Left renal pelvis (tissue), 4 donors: ENCODE results near the gene ATOH8. TPM values are rescaled to one million over a fixed set of nuclear protein-coding genes. Genes with fewer than 3 reads are reported as not detected.

ENCODE experiments used
- DNase-seq, 4 donors: peaks; one replicate each; pipeline ENCODE4 v3.0.0-alpha.2; 2013; ENCODE audit warnings: low read depth in 4 of 4, low spot score in 3 of 4
- polyA plus RNA-seq, 4 donors: library from polyadenylated mRNA; unstranded; fragments of 120-200 nt; gene quantifications; one replicate each; pipeline ENCODE4 v1.2.1, GENCODE V29; 2013; ENCODE audit not compliant: insufficient read length in 4 of 4

The ATOH8 gene
- polyA plus RNA-seq, 4 donors, result 13.6 to 15.6 (median 14.5) TPM

DNA sequence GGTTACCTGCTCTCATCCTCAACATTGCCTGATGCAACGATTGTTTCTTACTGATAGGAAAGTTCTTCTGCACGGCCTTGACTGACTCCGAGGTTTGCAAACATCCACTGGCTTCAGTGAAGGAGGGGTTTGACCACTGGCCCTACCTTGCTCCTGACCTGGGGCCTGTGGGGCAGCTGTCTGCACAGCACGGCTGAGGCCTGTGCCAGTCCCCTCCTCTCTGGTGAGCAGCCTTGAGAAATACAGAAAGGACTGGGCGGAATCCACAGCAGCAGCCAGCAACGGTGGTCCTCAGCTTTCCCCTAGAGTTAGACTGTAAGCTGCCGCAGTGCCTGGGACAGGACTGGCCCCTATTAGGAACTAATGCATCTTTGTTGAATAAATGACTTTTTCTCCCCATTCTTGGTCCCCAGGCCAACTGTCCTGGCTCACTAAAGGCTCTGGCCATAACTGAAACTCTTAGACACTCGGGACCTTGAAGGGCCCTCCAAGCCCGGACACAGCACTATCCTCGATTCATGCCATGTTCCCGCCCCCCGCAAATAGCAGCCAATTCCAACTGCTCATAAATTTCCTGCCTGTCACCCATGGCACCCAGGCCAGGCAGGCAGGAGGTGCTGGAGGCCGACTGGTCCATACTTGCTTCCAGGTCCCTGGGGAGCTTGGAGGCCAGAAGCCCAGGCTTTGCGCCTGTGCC, 26.7 kb downstream of the ATOH8 start:
- no peak for DNase-seq

DNA sequence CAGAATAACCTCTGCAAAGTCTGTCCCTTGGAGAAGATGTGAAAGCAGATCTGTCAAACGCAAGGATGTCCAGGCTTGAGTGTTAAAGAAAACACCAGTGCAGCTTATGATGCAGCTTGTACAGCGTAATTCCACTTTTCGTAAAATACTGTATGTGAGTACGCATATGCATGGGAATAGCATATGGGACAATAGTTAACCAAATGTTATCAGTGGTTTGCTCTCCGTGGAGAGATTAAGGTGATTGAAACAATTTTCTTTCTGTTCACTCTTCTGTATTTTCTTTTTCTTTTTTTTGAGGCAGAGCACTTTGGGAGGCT, 27.2 kb downstream of the ATOH8 start:
- no peak for DNase-seq

DNA sequence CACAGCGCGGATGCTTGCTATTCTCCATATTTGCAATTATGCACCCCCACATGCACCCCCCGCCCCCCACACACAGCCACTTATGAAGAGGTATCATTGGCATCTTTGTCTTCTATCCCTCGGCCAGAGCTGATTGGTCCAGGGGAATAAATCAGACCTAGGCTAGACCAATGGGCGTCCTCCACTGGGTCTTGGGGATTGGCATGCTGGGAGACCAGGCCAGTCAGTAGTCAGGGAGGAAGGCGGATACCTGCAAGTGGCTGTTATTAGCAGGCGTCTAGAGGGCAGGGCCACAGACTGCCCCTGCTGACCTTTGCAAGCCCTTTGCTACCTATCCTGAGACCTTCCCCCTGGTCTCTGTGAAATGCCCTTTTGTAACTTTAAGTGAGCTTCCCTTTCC, 30.0 kb downstream of the ATOH8 start:
- DNase-seq, result no peak

DNA sequence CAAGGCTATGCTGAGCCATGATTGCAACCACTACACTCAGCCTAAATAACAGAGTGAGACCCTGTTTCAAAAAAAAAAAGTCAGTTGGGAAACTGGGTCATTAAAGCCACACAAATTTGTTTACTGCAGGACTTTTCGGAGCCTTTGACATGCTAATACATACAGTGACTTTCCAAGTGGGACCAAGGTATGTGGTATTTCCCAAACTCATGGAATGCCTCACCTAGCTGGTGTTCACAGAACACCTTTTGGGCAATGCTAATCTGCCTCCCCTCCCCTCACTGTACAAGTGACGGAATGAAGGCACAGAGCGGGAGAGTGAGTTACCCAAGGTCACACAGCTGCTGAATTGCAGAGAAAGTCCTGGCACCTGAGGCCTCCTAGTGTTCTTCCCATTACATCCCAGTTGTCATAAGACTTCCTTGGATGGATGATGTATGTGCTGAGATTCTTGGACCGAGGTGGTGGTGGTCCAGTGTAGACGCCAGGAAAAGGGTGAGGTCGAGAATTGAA, 30.7 kb downstream of the ATOH8 start:
- DNase-seq, result no peak

DNA sequence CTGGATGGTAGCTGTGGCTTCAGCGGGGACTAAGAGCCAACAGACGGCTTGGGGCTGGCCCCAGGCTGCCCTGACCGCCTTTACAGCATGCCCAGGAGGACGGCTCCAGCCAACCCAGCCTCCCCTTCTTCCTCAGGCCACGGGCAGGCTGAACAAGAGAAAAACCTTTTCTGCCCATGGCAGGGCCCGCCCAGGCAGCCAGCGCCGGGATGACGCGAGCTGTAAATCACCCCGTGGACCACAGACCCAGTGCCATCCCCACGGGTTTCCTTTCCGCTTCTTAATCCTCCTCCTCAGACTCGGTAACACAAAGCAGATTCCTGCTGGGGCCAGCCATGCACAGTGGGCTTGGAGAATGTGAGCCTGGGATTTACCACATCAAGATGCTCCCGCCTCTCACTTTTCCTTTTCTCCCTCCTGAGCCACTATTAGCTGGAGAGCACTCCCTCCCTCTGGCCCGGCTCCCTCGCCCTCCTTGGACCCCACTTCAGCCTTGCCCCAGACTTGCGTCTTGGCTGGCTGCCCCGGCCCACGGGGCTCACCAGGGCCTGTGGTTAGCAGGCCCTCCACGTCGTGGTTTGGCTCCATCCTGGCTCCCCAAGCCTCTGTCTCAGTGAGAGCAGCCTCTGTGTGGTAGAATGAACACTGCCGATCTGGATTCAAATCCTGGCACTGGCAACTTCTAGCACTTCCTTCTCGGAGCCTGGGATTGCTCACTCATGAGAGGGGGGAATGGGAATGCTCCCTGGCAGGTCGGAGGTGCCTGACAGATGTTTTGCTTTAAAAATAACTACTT, 31.4 kb downstream of the ATOH8 start:
- no peak for DNase-seq

DNA sequence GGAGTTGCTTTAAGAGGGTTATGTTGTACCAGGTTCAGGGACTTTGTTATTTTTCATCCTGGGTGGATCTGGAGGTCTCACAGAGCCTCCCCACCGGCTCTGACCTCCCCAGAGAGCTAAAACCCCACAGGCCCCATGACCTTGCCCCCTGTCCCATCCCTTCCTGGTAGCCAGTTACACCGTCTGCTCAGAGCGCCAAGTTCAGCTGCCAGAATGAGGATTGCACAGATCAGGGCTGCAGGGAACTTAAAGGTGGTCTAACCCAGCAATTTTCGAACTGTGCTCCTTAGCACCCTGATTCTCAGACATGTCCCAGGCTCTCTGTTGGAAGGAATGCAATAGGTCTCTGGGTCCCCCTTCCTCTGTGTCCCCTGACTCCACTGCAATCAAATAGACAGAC, 32.1 kb downstream of the ATOH8 start:
- no peak for DNase-seq

DNA sequence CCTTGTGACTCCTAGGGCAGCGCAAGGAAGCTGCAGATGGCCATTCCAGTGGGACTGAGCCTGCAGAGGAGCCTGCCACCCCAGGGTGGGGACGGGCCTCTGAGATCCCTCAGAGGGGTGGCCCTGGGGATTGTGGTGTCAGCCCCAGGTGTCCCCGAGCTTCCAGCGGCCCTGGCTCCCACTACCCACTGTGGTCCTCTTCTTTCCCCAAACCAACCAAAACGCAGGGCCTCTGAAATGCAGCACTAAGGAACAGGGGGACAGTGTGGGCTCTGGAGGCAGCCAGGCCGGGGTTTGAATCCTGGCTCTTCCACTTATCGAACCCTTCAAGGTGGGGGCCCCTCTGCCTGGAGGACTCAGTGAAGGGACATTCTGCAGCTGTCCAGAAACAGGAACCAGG, 32.7 kb downstream of the ATOH8 start:
- DNase-seq, result no peak

DNA sequence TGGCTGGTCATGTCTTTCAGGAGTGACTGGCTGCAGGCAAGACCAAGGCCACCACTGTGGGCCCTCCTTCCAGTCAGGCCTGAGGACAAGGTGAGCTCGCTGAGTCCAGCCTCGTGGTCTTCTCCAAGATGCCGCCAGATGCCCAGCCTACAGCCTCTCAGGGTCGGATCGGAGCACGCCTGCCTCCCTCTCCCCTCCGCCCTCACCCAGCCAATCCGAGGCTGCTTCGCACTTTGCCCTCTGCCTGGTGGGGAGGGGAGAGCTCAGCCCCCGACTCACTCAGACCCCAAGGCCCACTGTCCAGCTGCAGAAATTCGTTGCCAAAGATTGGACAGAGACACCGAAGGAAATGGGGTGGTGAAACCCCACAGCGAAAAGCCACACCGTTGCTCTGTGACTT, 33.1 kb downstream of the ATOH8 start:
- no peak for DNase-seq

DNA sequence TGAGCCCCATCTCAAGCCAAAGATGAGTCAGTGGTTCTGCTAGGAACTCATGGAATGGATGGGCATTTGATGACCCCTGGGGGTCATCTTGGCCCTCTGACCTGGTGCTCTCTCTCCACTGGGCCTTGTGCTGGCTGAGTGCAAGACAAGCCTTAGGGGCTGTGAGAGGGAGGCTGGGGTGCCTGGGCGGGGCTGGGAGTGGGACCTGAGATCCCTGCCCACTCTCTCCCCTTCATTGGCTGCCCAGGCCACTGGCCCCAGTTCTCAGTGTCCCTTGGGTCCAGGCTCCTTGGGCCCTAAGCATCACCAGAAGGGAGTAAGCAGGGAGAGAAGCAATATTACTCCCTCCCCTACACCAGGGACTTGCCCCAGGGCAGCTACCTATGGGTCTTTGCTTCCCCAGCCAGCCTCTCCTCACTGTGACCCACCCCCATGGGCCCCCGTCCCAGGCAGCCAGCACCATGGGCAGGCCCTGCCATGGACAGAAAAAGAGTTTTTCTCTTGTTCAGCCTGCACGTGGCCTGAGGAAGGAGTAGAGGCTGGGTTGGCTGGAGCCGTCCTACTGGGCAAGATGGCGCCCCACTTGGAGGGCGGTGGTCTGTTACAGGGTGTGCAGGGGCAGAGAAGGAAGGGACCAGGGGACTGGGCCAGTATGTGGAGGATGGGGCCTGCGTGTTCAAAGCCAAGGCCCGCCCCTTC, 33.6 kb downstream of the ATOH8 start:
- no peak for DNase-seq

DNA sequence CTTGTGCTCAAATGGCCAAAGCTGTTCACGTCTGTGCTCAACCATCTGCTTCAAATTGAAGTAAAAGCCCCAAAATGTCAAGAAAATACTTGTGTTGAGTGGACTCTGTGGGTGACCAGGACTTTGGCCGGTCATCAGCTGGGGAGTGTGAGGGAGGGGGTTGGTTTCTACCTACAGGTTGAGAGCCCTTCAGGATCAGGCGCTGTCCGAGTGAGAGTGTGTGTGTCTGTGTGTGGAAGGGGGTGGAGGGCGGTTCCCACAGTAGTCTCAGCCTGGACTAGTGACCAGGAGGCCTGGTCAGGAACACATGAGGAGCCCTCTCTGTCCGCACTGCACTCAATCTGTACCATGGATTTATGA, 34.2 kb downstream of the ATOH8 start:
- DNase-seq, result no peak

DNA sequence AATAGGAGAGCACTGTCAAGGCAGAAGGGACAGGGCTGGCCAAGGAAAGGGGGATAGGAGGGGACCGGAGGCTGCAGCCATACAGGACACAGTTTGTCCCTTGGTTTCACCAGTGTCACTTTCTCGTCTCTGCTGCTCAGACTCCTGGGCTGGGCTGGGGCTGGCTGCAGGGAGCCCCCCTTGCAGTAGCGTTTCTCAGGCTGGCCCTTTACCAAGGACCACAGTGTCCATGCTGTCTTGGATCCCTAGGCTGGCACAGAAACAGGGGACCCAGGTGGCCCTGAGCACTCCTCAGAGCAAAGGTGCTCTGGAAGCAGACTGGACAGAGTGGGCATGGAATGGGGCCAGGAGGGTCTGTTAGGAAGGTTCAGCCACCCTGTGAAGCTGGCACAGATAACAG, 34.8 kb downstream of the ATOH8 start:
- no peak for DNase-seq

DNA sequence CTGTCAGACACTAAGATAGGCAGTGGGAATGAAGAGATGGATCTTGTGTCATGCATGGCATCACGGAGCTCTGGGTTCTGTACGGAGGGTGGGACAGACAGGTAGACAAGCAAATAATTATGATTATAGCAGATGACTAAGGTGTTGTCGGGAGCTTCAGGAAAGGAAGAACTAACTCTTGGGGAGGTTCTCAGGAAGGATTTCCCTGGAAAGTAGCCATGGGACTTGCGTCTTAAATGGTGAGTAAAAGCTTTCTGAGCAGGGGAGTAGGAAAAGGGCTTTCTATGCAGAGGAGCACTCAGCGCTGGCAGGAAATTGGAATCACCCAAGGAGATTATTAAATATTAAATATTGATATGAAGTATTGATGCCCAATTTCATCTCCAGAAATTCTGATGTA, 35.5 kb downstream of the ATOH8 start:
- no peak for DNase-seq

DNA sequence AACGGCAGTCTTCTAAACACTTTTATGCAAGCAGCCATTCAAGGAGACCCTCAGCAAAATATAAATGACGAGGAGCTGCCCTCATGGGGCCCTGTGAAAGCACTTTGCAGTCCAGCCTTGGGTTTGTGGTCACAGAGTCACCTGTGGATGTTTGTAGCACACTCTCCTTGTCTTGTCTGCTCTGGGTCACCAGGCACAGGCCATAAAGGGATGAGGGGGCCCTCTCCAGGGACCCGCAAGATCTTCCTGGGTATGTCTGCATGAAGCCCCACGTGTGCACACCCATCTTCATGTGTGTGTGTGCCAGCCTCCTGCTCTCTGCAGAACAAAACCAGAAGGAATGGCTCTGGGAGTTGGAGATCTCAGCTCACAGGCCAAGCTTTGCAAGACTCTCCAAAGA, 36.2 kb downstream of the ATOH8 start:
- DNase-seq, result no peak

DNA sequence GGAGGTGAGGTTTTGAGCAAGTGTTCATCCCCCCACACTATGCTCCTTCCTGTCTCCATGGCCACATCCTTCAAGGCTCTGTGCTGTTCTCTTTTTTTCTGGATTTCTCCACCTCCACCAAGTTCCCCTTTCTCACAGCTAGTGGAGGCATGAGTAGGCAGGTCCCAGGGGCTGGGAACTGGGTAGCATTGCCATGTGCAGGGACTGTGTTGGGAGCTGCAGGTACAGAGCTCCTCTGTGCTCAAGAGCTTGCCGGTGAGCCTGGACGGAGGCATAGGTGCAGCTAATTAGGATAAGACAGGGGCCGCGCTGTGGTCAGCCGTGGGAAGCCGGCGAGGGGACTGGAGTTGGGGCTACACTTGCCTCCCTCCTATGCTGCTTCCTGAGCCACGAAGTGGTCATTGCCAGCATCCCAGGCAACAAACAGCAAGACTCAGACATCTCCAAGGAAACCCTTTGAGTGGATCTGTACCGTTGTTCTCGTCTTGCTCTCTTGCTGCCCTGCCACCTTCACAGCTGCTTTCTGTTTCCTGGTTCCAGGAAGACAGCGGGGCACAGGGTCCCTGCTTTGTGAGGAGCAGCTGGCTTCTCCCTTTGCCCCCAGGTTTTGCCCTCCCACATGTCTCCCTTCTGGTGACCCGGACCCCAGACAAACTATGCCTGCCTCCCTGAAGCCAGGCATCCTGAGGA, 36.9 kb downstream of the ATOH8 start:
- DNase-seq, result no peak

DNA sequence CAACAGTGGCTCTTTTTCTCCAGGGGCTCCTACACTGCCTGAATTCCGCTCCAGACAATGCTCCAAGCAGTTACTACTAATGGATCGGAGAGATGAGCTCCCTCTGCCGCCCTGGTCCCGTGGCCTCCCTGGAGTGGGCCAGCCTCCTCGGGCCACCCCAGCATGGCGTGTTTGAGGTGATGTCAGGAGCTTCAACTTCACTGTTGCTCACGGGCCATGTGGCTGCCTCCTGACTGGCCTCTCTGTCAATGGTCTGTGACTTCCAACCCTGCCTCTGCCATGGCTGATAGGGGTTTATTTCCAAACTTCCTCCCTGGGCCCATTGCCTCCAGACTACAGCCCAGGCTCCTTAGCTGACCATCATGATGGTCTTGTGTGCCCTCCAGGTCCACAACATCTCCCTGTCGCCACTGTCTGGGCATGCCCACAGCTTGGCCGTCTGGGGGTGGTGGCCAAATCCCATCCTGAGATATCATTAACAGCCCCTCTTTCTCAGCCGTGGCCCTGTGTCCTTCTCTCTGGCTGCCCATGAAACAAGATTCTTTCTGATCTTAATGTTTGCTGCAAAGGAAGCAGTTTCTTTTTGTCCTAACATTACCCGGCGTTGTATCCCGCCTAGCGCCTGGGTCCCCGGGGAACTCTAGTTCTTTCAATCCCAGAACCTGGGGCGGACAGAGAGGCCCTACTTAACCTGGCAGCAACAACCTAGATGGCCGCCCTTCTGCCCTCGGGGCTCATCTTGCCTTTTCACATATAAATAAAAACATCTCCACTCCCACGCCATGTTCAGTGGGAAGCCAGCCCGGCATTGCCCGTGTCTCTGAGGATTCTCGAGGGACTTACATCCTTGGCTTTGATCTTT, 38.1 kb downstream of the ATOH8 start:
- no peak for DNase-seq

DNA sequence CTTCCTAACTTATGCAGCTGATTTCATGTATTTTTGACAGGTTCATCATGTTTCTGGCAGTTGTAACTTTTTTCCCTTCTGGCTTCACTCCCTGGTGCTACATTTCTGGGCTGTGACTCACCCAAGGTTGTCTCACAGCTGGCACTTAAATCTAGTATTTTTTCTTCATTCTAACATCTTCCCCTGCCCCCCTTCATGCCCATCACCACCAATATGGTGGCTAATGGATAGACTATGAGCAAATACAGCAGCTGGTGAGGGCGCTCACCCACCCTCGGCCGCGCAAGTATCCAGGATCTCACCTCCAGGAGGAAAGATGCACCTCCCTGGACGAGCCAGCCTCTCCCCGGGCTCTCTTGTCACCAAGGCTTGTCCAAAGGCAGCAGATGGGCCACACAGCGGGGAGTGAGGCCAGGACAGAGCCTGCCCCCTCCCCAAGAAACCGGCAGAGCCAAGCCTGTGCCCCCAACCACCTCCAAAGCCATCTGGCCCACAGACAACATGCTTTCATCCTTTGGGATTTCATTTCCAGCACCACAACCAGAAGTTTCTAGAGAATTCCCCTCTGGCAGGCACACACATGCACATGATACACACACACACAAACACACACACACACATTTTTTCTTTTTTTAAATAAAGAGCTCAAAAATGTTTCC, 39.1 kb downstream of the ATOH8 start:
- DNase-seq, result no peak

DNA sequence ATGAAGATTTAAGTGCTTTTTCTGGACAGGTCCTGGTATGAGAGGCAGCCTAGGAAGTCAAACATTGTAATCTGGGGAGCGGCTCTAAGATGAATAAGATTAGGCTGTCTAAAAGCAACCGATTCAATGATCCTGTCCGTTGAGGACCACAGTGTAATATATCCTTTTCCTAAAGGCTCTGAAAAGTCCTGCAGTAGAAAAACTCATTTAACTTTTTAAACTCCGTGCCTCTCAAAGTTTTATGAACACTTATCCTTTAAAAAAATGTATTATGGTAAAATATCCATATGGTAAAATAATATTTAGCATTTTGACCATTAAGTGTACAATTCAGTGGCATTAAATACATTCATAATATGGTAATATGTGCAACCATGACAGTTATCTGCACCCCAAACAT, 39.8 kb downstream of the ATOH8 start:
- DNase-seq, result no peak

DNA sequence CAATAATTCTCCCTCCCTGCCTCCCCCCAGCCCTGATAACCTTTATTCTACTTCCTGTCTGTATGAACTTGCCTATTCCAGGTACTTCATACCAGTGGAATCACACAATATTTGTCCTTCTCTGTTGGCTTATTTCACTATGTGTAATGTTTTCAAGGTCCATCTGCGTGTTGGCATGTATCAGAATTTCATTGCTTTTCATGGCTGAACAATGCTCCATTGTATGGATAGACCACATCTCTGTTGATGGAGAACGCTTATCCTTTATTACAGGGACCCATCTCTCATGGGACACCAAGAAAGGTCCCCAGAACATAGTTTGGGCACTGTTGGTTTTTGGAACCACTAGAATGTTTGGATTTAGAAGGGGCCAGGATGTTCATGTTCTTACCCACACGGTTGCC, 40.2 kb downstream of the ATOH8 start:
- DNase-seq, result no peak

DNA sequence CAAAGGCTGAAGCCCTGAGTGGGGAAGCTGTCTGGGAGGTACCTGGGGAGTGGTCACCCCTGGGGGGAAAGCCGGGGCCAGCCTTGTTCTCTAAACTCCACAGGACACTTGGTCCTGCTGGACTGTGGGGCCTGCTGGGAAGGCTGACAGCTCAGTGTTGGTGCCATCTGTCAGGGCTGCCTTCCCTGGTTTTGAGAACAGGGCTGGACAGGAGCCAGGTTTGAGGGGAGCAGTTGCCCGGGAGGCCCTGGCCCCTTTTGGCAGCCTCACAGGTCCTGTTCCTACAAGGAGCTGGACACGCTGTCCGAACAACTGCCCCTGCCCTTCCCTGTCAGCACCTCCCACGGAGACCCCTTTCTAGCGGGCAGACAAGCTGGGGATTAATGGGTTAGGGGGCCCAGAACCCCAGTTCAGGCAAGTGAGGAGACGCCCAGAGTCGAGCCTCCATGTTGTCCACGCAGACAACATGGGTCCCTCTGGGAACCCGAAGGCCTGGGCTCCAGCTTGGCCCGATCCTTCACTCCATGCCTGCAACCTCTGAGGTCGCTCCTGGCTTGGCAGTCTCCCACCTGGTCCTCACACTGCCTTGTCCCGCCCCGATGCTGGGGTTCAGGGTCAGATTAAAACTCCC, 40.8 kb downstream of the ATOH8 start:
- no peak for DNase-seq
